ENCODE measurements around the gene ADAM22.

Gene ADAM22

GRCh38 chr7:88217675-88218428 is 283.8 kb downstream of the ADAM22 start:
- DNase-seq (ENCODE audit: low read depth), result no peak

GRCh38 chr7:88218429-88218745 is 284.3 kb downstream of the ADAM22 start:
- no peak for DNase-seq (ENCODE audit: low read depth)

GRCh38 chr7:88218836-88219605 is 285.0 kb downstream of the ADAM22 start:
- DNase-seq (ENCODE audit: low read depth), result no peak

GRCh38 chr7:88219781-88220747 is 286.0 kb downstream of the ADAM22 start, which contains the start of gene SRI:
Gene SRI (minus strand): TSS chr7:88220038. CDS start chr7:88220026, 12 bp downstream.
- DNase-seq (ENCODE audit: low read depth), result peak; percentile 84

GRCh38 chr7:88223265-88223664 is 289.2 kb downstream of the ADAM22 start:
- DNase-seq (ENCODE audit: low read depth), result no peak

GRCh38 chr7:88224601-88225275 is 290.7 kb downstream of the ADAM22 start:
- no peak for DNase-seq (ENCODE audit: low read depth)

GRCh38 chr7:88226201-88226600 is 292.1 kb downstream of the ADAM22 start:
- DNase-seq (ENCODE audit: low read depth), result no peak

- DNase-seq (ENCODE audit: low read depth), result no peak
These were observed 292.9 kb downstream of the ADAM22 start for GRCh38 chr7:88226886-88227516.

GRCh38 chr7:88229302-88229995 is 295.4 kb downstream of the ADAM22 start:
- DNase-seq (ENCODE audit: low read depth), result no peak

- DNase-seq (ENCODE audit: low read depth), result no peak
These were observed 296.6 kb downstream of the ADAM22 start for GRCh38 chr7:88230646-88231045.

- no peak for DNase-seq (ENCODE audit: low read depth)
These were observed 299.8 kb downstream of the ADAM22 start for GRCh38 chr7:88233828-88234227.

- no peak for DNase-seq (ENCODE audit: low read depth)
These were observed 305.8 kb downstream of the ADAM22 start for GRCh38 chr7:88239852-88240251.

- no peak for DNase-seq (ENCODE audit: low read depth)
These were observed 309.4 kb downstream of the ADAM22 start for GRCh38 chr7:88243345-88243909.

GRCh38 chr7:88244258-88244657 is 310.2 kb downstream of the ADAM22 start:
- DNase-seq (ENCODE audit: low read depth), result no peak

All from stimulated activated CD8-positive, alpha-beta memory T cell treated with anti-CD3 and anti-CD28 coated beads, Interleukin-15, amount 100 ng/mL, for 24 hours (primary cell).